Activated naive CD8-positive, alpha-beta T cell treated with anti-CD3 and anti-CD28 coated beads, Interleukin-2, amount 50 U/mL, for 24 hours (primary cell): ENCODE results near the gene SPATA46.

Source experiments
- ATAC-seq: fragments of 150-1000 bp; cut with Tn5 transposase; one replicate; pipeline ENCODE4 v1.10.0; 2021
- DNase-seq: peaks from one replicate; pipeline ENCODE4 v3.0.0; 2021
- H3K27ac Mint-ChIP-seq: one replicate; pipeline ENCODE4 v1.8.0; 2021; ENCODE audit warnings: mild to moderate bottlenecking, mixed read lengths
- H3K27me3 Mint-ChIP-seq: one replicate; pipeline ENCODE4 v1.8.0; 2021; ENCODE audit warnings: mixed read lengths
- H3K36me3 Mint-ChIP-seq: one replicate; pipeline ENCODE4 v1.8.0; 2021; ENCODE audit warnings: low read depth, mixed read lengths
- H3K4me1 Mint-ChIP-seq: one replicate; pipeline ENCODE4 v1.8.0; 2021; ENCODE audit warnings: mixed read lengths
- H3K4me3 Mint-ChIP-seq: one replicate; pipeline ENCODE4 v1.8.0; 2021; ENCODE audit warnings: mild to moderate bottlenecking, moderate library complexity, mixed read lengths
- H3K9me3 Mint-ChIP-seq: one replicate; pipeline ENCODE4 v1.8.0; 2021; ENCODE audit warnings: mixed read lengths

Gene SPATA46

GRCh38 chr1:162386292-162387225, 9.9 kb upstream of the SPATA46 start:
- Mint-ChIP-seq H3K27me3 (peaks cover 4% of the 10 kb centered on the region), H3K4me3 (no peak overlapping the region), H3K27ac (no peak overlapping the region)

GRCh38 chr1:162385702-162386101, 9.0 kb upstream of the SPATA46 start:
- Mint-ChIP-seq H3K36me3 (no peaks in the 10 kb centered on the region), H3K4me3 (no peak overlapping the region), H3K27ac (no peak overlapping the region), H3K9me3 (no peaks in the 10 kb centered on the region), H3K4me1 (peaks cover 5% of the 10 kb centered on the region), H3K27me3 (peaks cover 4% of the 10 kb centered on the region)
- ATAC-seq (no peak), DNase-seq (no peak)

More at GRCh38 chr1:162386292-162387225, 9.9 kb upstream of the SPATA46 start:
- DNase-seq (no peak), ATAC-seq (no peak)
- Mint-ChIP-seq H3K4me1 (peaks cover 5% of the 10 kb centered on the region), H3K9me3 (no peaks in the 10 kb centered on the region), H3K36me3 (no peaks in the 10 kb centered on the region)

- H3K4me3 Mint-ChIP-seq: no peak overlapping the region
- H3K4me1 Mint-ChIP-seq: peaks cover 5% of the 10 kb centered on the region
- ATAC-seq (no peak), DNase-seq (no peak)
- peaks cover under 1% of the 10 kb centered on the region for H3K27me3 Mint-ChIP-seq
- no peaks in the 10 kb centered on the region for H3K36me3 Mint-ChIP-seq
- H3K9me3 Mint-ChIP-seq: no peaks in the 10 kb centered on the region
- no peak overlapping the region for H3K27ac Mint-ChIP-seq
These were observed 8.6 kb upstream of the SPATA46 start for GRCh38 chr1:162385280-162385623.

- no peak overlapping the region for H3K4me3 Mint-ChIP-seq
- peaks cover 5% of the 10 kb centered on the region for H3K4me1 Mint-ChIP-seq
- H3K27me3 Mint-ChIP-seq: no peaks in the 10 kb centered on the region
- DNase-seq (no peak), ATAC-seq (no peak)
- no peaks in the 10 kb centered on the region for H3K9me3 Mint-ChIP-seq
- H3K36me3 Mint-ChIP-seq: no peaks in the 10 kb centered on the region
- no peak overlapping the region for H3K27ac Mint-ChIP-seq
These were observed 8.1 kb upstream of the SPATA46 start for GRCh38 chr1:162384601-162385279.

GRCh38 chr1:162384116-162384515, 7.5 kb upstream of the SPATA46 start:
- H3K9me3 Mint-ChIP-seq: no peaks in the 10 kb centered on the region
- H3K27me3 Mint-ChIP-seq: no peaks in the 10 kb centered on the region
- no peak overlapping the region for H3K27ac Mint-ChIP-seq
- ATAC-seq: no peak
- no peak for DNase-seq
- peaks cover under 1% of the 10 kb centered on the region for H3K4me1 Mint-ChIP-seq
- no peaks in the 10 kb centered on the region for H3K36me3 Mint-ChIP-seq
- no peak overlapping the region for H3K4me3 Mint-ChIP-seq

- Mint-ChIP-seq H3K27ac (no peak overlapping the region), H3K36me3 (no peaks in the 10 kb centered on the region)
These were observed 6.9 kb upstream of the SPATA46 start for GRCh38 chr1:162383516-162383915.

GRCh38 chr1:162383091-162383490, 6.4 kb upstream of the SPATA46 start:
- Mint-ChIP-seq H3K4me3 (no peak overlapping the region), H3K27ac (no peak overlapping the region), H3K36me3 (no peaks in the 10 kb centered on the region), H3K27me3 (no peaks in the 10 kb centered on the region), H3K9me3 (no peaks in the 10 kb centered on the region), H3K4me1 (no peaks in the 10 kb centered on the region)
- no peak for DNase-seq
- no peak for ATAC-seq

More at GRCh38 chr1:162383516-162383915, 6.9 kb upstream of the SPATA46 start:
- H3K4me3 Mint-ChIP-seq: no peak overlapping the region
- no peaks in the 10 kb centered on the region for H3K4me1 Mint-ChIP-seq
- no peaks in the 10 kb centered on the region for H3K9me3 Mint-ChIP-seq
- ATAC-seq: no peak
- DNase-seq: no peak
- no peaks in the 10 kb centered on the region for H3K27me3 Mint-ChIP-seq

- Mint-ChIP-seq H3K36me3 (no peaks in the 10 kb centered on the region), H3K4me1 (no peaks in the 10 kb centered on the region), H3K9me3 (no peaks in the 10 kb centered on the region), H3K27me3 (no peaks in the 10 kb centered on the region), H3K27ac (no peak overlapping the region), H3K4me3 (no peak overlapping the region)
- no peak for ATAC-seq
- DNase-seq: no peak
These were observed 5.5 kb upstream of the SPATA46 start for GRCh38 chr1:162381941-162382750.

GRCh38 chr1:162381383-162381782, 4.7 kb upstream of the SPATA46 start, which contains the start of gene C1orf226:
C1orf226 (plus strand) TSS chr1:162381728; CDS start chr1:162381902, 174 bp downstream.
- no peaks in the 10 kb centered on the region for H3K36me3 Mint-ChIP-seq
- DNase-seq (no peak), ATAC-seq (no peak)
- H3K9me3 Mint-ChIP-seq: no peaks in the 10 kb centered on the region
- H3K27ac Mint-ChIP-seq: no peak within 1 kb of the TSS
- no peak within 1 kb of the TSS for H3K4me3 Mint-ChIP-seq
- no peaks in the 10 kb centered on the region for H3K4me1 Mint-ChIP-seq
- H3K27me3 Mint-ChIP-seq: no peaks in the 10 kb centered on the region

- no peak overlapping the region for H3K4me3 Mint-ChIP-seq
- no peaks in the 10 kb centered on the region for H3K4me1 Mint-ChIP-seq
- H3K9me3 Mint-ChIP-seq: no peaks in the 10 kb centered on the region
- H3K36me3 Mint-ChIP-seq: no peaks in the 10 kb centered on the region
- ATAC-seq: no peak
- H3K27ac Mint-ChIP-seq: no peak overlapping the region
- no peaks in the 10 kb centered on the region for H3K27me3 Mint-ChIP-seq
- no peak for DNase-seq
These were observed 3.6 kb upstream of the SPATA46 start for GRCh38 chr1:162380061-162380846.

- Mint-ChIP-seq H3K27me3 (no peaks in the 10 kb centered on the region), H3K4me1 (no peaks in the 10 kb centered on the region), H3K9me3 (no peaks in the 10 kb centered on the region), H3K27ac (no peak overlapping the region), H3K36me3 (no peaks in the 10 kb centered on the region), H3K4me3 (no peak overlapping the region)
- ATAC-seq (no peak), DNase-seq (no peak)
These were observed 1.2 kb downstream of the SPATA46 start for GRCh38 chr1:162375463-162375862.

- no peak for ATAC-seq
- Mint-ChIP-seq H3K4me3 (no peak overlapping the region), H3K27ac (no peak overlapping the region), H3K36me3 (no peaks in the 10 kb centered on the region), H3K27me3 (no peaks in the 10 kb centered on the region), H3K9me3 (no peaks in the 10 kb centered on the region), H3K4me1 (no peaks in the 10 kb centered on the region)
- DNase-seq: no peak
These were observed 2.2 kb downstream of the SPATA46 start for GRCh38 chr1:162374406-162374805.

- Mint-ChIP-seq H3K36me3 (no peaks in the 10 kb centered on the region), H3K4me3 (no peak overlapping the region), H3K9me3 (no peaks in the 10 kb centered on the region), H3K27ac (no peak overlapping the region), H3K4me1 (no peaks in the 10 kb centered on the region), H3K27me3 (no peaks in the 10 kb centered on the region)
- ATAC-seq: no peak
- DNase-seq: no peak
These were observed 3.0 kb downstream of the SPATA46 start for GRCh38 chr1:162373541-162374260.
